ENCODE results near the gene KLHL15.

KLHL15 gene

DNA sequence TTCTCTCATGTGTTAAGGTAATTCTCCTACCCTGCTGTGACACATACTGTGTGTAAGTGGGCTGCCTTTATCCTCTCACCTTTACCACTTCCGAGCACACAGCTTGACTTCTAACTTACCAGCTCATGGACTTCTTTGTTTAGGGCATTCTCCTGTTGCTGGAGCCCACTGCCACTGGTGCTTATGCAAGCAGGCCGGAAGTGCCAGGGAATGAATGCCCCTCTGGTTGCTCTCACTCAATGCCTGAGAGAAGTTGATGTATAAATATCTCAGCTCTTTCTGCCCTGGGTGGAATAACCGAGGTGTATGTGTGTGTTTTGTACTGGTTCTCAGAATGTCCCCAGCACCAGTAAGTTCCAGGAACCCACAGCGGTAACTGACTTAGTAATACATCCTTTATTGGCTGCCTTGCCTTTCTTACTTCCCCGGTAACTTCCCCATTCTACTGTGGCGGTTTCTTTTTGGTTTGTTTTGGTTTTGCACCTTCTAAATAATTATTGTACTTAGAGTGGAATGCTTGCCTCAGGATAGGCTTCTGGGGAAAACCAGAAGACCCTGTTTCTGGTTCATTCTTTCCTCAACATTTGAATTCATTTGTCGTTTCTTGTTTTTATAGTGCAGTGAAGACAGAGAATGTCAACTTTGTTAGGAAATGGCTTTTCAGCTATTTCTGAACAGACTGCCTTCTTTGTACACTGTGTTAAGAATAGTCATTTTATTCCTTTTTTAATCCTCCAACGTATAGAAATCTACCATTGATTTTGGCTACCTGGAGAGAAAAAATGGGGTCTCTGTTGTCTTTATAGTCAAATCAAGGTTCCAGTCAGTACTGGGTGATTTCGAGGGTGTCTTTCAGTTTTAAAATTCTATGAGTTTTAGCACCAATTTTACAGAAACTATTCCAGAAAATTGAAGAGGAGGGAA, 73.7 kb downstream of the KLHL15 start:
- DNase-seq = peak in 5 of 56 donors; percentile 0 to 1 (median 0)

GRCh38 chrX:23952391-23952790, 74.6 kb downstream of the KLHL15 start:
- no peak for DNase-seq

DNA sequence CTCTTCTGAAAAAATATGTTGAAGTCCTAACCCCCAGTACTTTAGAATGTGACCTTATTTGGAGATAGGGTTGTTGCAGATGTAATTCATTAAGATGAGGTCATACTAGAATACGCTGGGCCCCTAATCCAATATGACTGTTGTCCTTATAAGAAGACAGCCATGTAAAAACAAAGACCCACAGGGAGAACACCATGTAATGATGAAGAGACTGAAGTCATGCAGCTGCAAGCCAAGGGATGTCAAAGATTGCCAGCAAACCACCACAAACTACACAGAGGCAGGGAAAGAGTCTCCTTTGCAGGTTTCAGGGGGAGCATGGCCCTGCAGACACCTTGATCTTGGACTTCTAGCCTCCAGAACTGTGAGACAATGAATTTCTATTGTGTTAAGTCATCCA, 81.8 kb downstream of the KLHL15 start:
- no peak for DNase-seq

- DNase-seq = no peak
Observed at GRCh38 chrX:23944234-23944633, 82.8 kb downstream of the KLHL15 start.

- DNase-seq = no peak
Observed at GRCh38 chrX:23939203-23939602, 87.8 kb downstream of the KLHL15 start.

- DNase-seq = no peak
Observed at GRCh38 chrX:23938690-23939089, 88.3 kb downstream of the KLHL15 start.

DNA sequence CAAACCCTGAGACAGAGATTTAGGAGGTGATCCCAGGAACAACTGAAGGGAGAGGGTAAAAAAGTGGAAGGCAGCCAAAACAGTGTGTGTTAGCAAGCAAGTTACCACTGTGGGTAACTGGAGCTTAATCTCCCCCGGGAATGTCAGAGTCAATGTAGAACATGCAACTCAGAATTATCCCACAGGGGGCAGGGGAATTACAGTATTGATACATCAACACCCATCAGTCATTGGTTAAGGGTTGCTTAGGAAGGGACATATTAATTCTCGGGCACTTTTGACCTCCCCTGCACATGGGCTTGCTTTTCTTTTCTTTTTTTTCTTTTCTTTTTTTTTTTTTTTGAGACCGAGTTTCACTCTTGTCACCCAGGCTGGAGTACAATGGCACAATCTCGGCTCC, 89.9 kb downstream of the KLHL15 start:
- no peak for DNase-seq

DNA sequence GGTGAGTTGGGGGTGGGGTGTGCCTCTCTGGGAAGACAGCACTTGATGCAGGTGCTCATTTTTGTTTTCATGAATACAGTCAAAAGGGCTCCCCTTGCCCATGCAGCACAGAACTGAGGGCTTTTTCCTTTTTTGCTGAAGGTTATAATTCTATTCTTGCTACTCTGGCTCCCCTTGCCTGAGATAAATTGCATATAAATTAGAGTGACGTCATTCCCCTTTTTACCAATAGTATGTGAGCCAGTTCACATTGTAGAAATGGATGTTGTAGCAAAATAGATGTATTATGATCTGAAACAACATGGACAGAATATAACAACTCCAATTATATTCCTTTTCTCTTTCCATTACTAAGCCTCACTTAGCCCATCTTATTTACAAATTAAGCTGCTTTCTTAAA, 90.8 kb downstream of the KLHL15 start:
- no peak for DNase-seq

DNA sequence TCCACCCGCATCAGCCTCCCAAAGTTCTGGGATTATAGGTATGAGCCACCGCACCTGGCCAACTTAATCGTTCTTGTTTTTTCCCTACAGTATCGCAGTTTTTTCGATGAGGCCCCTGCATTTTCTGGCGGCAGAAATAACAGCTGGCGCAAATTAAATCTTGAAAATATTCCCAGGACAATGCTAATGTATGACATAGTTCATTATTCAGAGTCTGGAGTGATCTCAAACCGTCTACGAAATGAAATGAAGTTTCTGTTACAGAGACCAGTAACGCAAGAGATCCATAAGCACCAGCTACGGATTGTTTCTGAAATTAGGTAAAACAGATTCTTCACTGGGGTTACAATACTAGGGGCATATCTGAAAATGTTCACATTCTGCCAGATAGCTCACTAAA, 91.9 kb downstream of the KLHL15 start:
- DNase-seq = no peak

Measured in nucleus accumbens (tissue), 56 donors.